Loucy (cell line): Measurements from ENCODE around the gene MAT2A.
"Not testable (repeated sequence)": the region's sequence is repeated elsewhere in the genome, so short reads cannot be mapped to it uniquely, and the experiment has no call there.

Experiments
- CTCF ChIP-seq: fragments of 200-600 bp; sonication (generic); conservative IDR thresholded peaks from 2 replicates; pipeline ENCODE4 v1.5.1; 2014; ENCODE audit warnings: mild to moderate bottlenecking, antibody characterized with exemption, low read length
- EZH2phosphoT487 ChIP-seq: fragments of 200-600 bp; IDR thresholded peaks from 2 replicates; pipeline ENCODE4 v1.6.1; 2018; ENCODE audit warnings: antibody characterized with exemption, mild to moderate bottlenecking, moderate library complexity, borderline replicate concordance

GRCh38 chr2:85544915-85545779, 6.2 kb downstream of the MAT2A start:
- not testable (repeated sequence) for TF ChIP-seq CTCF, EZH2phosphoT487
